ENCODE data around the gene UTP4.

GRCh38 chr16:69201291-69201690 is 68.8 kb downstream of the UTP4 start:
- TF ChIP-seq, protein P1, sequence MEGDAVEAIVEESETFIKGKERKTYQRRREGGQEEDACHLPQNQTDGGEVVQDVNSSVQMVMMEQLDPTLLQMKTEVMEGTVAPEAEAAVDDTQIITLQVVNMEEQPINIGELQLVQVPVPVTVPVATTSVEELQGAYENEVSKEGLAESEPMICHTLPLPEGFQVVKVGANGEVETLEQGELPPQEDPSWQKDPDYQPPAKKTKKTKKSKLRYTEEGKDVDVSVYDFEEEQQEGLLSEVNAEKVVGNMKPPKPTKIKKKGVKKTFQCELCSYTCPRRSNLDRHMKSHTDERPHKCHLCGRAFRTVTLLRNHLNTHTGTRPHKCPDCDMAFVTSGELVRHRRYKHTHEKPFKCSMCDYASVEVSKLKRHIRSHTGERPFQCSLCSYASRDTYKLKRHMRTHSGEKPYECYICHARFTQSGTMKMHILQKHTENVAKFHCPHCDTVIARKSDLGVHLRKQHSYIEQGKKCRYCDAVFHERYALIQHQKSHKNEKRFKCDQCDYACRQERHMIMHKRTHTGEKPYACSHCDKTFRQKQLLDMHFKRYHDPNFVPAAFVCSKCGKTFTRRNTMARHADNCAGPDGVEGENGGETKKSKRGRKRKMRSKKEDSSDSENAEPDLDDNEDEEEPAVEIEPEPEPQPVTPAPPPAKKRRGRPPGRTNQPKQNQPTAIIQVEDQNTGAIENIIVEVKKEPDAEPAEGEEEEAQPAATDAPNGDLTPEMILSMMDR (IDR thresholded peaks at IDR 0.05 in 8 of 11, conservative IDR thresholded peaks at IDR 0.05 in 3 of 11) = no peak
- TF ChIP-seq POLR2AphosphoS5 (IDR thresholded peaks at IDR 0.05) = no peak
